SU-DHL-6 (cell line): ENCODE results near the gene KIN.

Experiments
- H2AFZ ChIP-seq: fragments of 200-600 bp; sonication (generic); 2 replicates; pipeline ENCODE4 v1.6.1; 2014; ENCODE audit warnings: low read depth, mild to moderate bottlenecking, moderate library complexity, mixed read lengths, antibody characterized with exemption, low read length; ENCODE audit not compliant: severe bottlenecking
- H3F3A ChIP-seq: fragments of 200-600 bp; shearing (Covaris generic); 2 replicates; pipeline ENCODE4 v1.6.0; 2016; ENCODE audit warnings: antibody characterized with exemption, mild to moderate bottlenecking; ENCODE audit not compliant: insufficient read depth
- H3K27ac ChIP-seq: fragments of 200-600 bp; sonication (generic); 2 replicates; pipeline ENCODE4 v1.5.1; 2016; ENCODE audit warnings: low read depth, mild to moderate bottlenecking, low read length, moderate library complexity, mixed read lengths
- H3K27me3 ChIP-seq: fragments of 200-600 bp; sonication (generic), shearing (Covaris generic); 2 replicates; pipeline ENCODE4 v1.6.0; 2014; ENCODE audit warnings: mild to moderate bottlenecking, low read length
- H3K36me3 ChIP-seq: fragments of 200-600 bp; sonication (generic); 2 replicates; pipeline ENCODE4 v1.6.1; 2014; ENCODE audit warnings: mild to moderate bottlenecking, low read length, mixed read lengths
- H3K4me2 ChIP-seq: fragments of 300-600, 200-600 bp; shearing (Covaris generic), sonication (generic); 2 replicates; pipeline ENCODE4 v1.6.0; 2014; ENCODE audit warnings: low read length, low read depth, mild to moderate bottlenecking; ENCODE audit not compliant: poor library complexity, severe bottlenecking
- H3K4me3 ChIP-seq: fragments of 200-600 bp; sonication (generic); 2 replicates; pipeline ENCODE4 v1.5.1; 2014; ENCODE audit warnings: antibody characterized with exemption, low read length, mild to moderate bottlenecking, mixed read lengths; ENCODE audit not compliant: insufficient read depth, poor library complexity, severe bottlenecking
- H3K79me2 ChIP-seq: fragments of 200-600 bp; sonication (generic); 2 replicates; pipeline ENCODE4 v1.6.1; 2014; ENCODE audit warnings: mild to moderate bottlenecking, low read length, moderate library complexity; ENCODE audit not compliant: insufficient read depth
- H3K9ac ChIP-seq: fragments of 200-600 bp; sonication (generic); 2 replicates; pipeline ENCODE4 v1.7.0; 2014; ENCODE audit warnings: mild to moderate bottlenecking, low read length
- H3K9me2 ChIP-seq: fragments of 200-600 bp; sonication (generic); replicated peaks from 2 replicates; pipeline ENCODE4 v1.6.1; 2014; ENCODE audit warnings: low read length; ENCODE audit not compliant: insufficient read depth
- H3K9me3 ChIP-seq: fragments of 200-600 bp; sonication (generic); 2 replicates; pipeline ENCODE4 v1.6.1; 2014; ENCODE audit warnings: low read length, mixed read lengths; ENCODE audit not compliant: insufficient read depth
- H4K20me1 ChIP-seq: fragments of 200-600 bp; sonication (generic); 2 replicates; pipeline ENCODE4 v1.6.1; 2014; ENCODE audit warnings: low read depth, mild to moderate bottlenecking, antibody characterized with exemption, low read length, moderate library complexity, mixed read lengths
- CTCF ChIP-seq: fragments of 200-600 bp; sonication (generic); IDR thresholded peaks from one replicate; pipeline ENCODE4 v1.5.1; 2017; ENCODE audit warnings: antibody characterized with exemption, mild to moderate bottlenecking, low read length, moderate library complexity; ENCODE audit not compliant: insufficient read depth, poor library complexity, severe bottlenecking
- EZH2phosphoT487 ChIP-seq: fragments of 200-600 bp; sonication (generic), shearing (Covaris generic); conservative IDR thresholded peaks from 2 replicates; pipeline ENCODE4 v1.6.1; 2018; ENCODE audit warnings: mild to moderate bottlenecking, antibody characterized with exemption, low read length, moderate library complexity, mixed read lengths

Gene KIN

GRCh38 chr10:7701158-7701742 lies 86.5 kb downstream of the KIN start:
- H3K9ac ChIP-seq = no peak overlapping the region
- no peaks in the 10 kb centered on the region for H3K79me2 ChIP-seq
- no peaks in the 10 kb centered on the region for H3K36me3 ChIP-seq
- no peak overlapping the region for H3K4me3 ChIP-seq
- H3K4me2 ChIP-seq = no peak overlapping the region
- no peaks in the 10 kb centered on the region for H4K20me1 ChIP-seq
- H3K27me3 ChIP-seq = no peaks in the 10 kb centered on the region
- no peak overlapping the region for H2AFZ ChIP-seq
- TF ChIP-seq EZH2phosphoT487 (no peak), CTCF (no peak)
- H3K9me3 ChIP-seq = no peaks in the 10 kb centered on the region
- no peak overlapping the region for H3K27ac ChIP-seq
- no peaks in the 10 kb centered on the region for H3K9me2 ChIP-seq
- H3F3A ChIP-seq = no peaks in the 10 kb centered on the region
